ENCODE measurements around the gene USB1.

The USB1 gene

DNA sequence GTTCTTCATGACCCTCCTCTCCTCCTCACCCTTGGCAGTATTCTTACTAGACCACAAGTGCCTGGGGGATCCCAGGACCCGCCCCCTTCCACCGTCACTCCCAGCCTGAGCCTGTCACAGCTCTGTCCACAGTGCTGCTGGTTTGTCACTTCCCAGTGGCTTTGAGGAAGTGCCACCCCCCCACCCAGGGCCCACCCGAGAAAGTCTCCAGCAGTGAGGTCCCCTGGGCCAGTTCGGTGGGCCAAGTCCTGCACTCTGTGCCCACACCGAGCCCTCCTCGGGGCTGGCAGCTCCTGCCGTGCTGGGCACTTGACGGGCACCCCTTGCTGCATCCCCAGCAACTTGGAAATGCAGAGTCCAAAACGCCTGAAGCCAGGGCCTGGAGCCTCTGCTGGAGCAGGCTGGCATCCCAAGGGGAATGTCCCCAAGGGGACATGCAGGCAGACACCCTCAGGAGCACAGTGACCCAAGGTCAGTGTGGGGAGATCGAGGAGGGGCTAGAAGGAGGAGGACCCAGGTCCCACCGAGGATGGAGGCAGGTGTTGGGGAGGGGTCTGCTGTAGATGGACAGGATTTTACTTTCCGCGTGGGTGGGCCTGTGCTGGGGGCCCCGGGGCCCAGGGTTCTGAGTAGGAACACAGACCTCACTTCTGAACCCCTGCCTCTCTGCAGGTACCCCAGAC, 39.9 kb downstream of the USB1 start (continued):
- TF ChIP-seq, protein P1, sequence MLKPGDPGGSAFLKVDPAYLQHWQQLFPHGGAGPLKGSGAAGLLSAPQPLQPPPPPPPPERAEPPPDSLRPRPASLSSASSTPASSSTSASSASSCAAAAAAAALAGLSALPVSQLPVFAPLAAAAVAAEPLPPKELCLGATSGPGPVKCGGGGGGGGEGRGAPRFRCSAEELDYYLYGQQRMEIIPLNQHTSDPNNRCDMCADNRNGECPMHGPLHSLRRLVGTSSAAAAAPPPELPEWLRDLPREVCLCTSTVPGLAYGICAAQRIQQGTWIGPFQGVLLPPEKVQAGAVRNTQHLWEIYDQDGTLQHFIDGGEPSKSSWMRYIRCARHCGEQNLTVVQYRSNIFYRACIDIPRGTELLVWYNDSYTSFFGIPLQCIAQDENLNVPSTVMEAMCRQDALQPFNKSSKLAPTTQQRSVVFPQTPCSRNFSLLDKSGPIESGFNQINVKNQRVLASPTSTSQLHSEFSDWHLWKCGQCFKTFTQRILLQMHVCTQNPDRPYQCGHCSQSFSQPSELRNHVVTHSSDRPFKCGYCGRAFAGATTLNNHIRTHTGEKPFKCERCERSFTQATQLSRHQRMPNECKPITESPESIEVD (tag by site-specific recombination; IDR thresholded peaks at IDR 0.05), result no peak
- no peak for TF ChIP-seq ZXDB (tag by site-specific recombination; IDR thresholded peaks at IDR 0.05)
- TF ChIP-seq, protein P2, sequence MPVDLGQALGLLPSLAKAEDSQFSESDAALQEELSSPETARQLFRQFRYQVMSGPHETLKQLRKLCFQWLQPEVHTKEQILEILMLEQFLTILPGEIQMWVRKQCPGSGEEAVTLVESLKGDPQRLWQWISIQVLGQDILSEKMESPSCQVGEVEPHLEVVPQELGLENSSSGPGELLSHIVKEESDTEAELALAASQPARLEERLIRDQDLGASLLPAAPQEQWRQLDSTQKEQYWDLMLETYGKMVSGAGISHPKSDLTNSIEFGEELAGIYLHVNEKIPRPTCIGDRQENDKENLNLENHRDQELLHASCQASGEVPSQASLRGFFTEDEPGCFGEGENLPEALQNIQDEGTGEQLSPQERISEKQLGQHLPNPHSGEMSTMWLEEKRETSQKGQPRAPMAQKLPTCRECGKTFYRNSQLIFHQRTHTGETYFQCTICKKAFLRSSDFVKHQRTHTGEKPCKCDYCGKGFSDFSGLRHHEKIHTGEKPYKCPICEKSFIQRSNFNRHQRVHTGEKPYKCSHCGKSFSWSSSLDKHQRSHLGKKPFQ (tag by site-specific recombination; IDR thresholded peaks at IDR 0.05), result no peak

DNA sequence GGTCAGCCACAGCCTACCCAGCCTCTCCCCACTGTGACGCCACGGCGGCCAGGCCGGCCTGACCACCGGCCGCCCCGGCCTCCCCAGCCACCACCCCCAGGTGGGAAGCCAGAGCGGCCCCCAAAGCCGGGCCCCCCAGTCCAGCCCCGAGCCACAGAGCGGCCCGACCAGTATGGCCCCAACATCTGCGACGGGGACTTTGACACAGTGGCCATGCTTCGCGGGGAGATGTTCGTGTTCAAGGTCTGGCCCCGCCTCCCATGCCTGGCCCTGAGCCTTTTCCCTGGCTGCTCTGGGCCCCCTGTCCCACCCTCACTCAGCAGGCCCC, 40.4 kb downstream of the USB1 start:
- Histone ChIP-seq H3K9me3 (ENCODE audit: control insufficient read depth, insufficient read depth, low read depth, low read length) (no peaks in the 10 kb centered on the region), H3K4me1 (ENCODE audit: control insufficient read depth, insufficient read depth, low read length) (no peaks in the 10 kb centered on the region), H3K27ac (ENCODE audit: extremely low read depth, low read depth, low read length) (no peak overlapping the region), H3K36me3 (ENCODE audit: control insufficient read depth in 2 of 2, insufficient read depth in 1 of 2, low read length in 2 of 2) (peaks cover 0 to 48% of the 10 kb centered on the region in 2 experiments; a peak in 1 of 3 replicates), H3K4me3 (ENCODE audit: low read depth, low read length) (no peak overlapping the region)
- CTCF ChIA-PET, result no interaction called here
- TF ChIP-seq, protein P3, sequence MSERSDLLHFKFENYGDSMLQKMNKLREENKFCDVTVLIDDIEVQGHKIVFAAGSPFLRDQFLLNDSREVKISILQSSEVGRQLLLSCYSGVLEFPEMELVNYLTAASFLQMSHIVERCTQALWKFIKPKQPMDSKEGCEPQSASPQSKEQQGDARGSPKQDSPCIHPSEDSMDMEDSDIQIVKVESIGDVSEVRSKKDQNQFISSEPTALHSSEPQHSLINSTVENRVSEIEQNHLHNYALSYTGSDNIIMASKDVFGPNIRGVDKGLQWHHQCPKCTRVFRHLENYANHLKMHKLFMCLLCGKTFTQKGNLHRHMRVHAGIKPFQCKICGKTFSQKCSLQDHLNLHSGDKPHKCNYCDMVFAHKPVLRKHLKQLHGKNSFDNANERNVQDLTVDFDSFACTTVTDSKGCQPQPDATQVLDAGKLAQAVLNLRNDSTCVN (tag by site-specific recombination; optimal IDR thresholded peaks at IDR 0.05), result no peak
- TF ChIP-seq OVOL3 (tag by site-specific recombination; IDR thresholded peaks at IDR 0.05) (no peak), GFI1B (tag by site-specific recombination; IDR thresholded peaks at IDR 0.05) (no peak), ZFP41 (tag by site-specific recombination; IDR thresholded peaks at IDR 0.05; ENCODE audit: borderline replicate concordance) (no peak), ZNF23 (tag by site-specific recombination; IDR thresholded peaks at IDR 0.05; ENCODE audit: borderline replicate concordance) (no peak), GLI2 (tag by site-specific recombination; IDR thresholded peaks at IDR 0.05; ENCODE audit: borderline replicate concordance, low read depth) (no peak), SCRT2 (tag by site-specific recombination; IDR thresholded peaks at IDR 0.05) (no peak), ZNF530 (tag by site-specific recombination; IDR thresholded peaks at IDR 0.05; ENCODE audit: low read depth) (no peak), ZNF558 (tag by site-specific recombination; IDR thresholded peaks at IDR 0.05) (no peak), ZNF610 (tag by site-specific recombination; IDR thresholded peaks at IDR 0.05; ENCODE audit: borderline replicate concordance) (no peak), ZNF600 (tag by site-specific recombination; IDR thresholded peaks at IDR 0.05) (no peak), PRDM1 (tag by site-specific recombination; IDR thresholded peaks at IDR 0.05) (no peak)
- TF ChIP-seq, protein P2 (tag by site-specific recombination; IDR thresholded peaks at IDR 0.05), result no peak
- TF ChIP-seq, protein P4, sequence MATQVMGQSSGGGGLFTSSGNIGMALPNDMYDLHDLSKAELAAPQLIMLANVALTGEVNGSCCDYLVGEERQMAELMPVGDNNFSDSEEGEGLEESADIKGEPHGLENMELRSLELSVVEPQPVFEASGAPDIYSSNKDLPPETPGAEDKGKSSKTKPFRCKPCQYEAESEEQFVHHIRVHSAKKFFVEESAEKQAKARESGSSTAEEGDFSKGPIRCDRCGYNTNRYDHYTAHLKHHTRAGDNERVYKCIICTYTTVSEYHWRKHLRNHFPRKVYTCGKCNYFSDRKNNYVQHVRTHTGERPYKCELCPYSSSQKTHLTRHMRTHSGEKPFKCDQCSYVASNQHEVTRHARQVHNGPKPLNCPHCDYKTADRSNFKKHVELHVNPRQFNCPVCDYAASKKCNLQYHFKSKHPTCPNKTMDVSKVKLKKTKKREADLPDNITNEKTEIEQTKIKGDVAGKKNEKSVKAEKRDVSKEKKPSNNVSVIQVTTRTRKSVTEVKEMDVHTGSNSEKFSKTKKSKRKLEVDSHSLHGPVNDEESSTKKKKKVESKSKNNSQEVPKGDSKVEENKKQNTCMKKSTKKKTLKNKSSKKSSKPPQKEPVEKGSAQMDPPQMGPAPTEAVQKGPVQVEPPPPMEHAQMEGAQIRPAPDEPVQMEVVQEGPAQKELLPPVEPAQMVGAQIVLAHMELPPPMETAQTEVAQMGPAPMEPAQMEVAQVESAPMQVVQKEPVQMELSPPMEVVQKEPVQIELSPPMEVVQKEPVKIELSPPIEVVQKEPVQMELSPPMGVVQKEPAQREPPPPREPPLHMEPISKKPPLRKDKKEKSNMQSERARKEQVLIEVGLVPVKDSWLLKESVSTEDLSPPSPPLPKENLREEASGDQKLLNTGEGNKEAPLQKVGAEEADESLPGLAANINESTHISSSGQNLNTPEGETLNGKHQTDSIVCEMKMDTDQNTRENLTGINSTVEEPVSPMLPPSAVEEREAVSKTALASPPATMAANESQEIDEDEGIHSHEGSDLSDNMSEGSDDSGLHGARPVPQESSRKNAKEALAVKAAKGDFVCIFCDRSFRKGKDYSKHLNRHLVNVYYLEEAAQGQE (tag by site-specific recombination; IDR thresholded peaks at IDR 0.05), result no peak
- POLR2A ChIA-PET, result no interaction called here

Data from HEK293 (cell line).